ENCODE measurements around the gene PWP2. TPM values are rescaled to one million over a fixed set of nuclear protein-coding genes. Genes with fewer than 3 reads are reported as not detected.

PWP2 gene
- total RNA-seq, 1 donor from 2014 or later = 10.9 TPM

GRCh38 chr21:44063151-44063912 is 43.9 kb upstream of the PWP2 start:
- Histone ChIP-seq H3K27ac (no peak overlapping the region), H3K4me3 (no peak overlapping the region), H3K27me3 (ENCODE audit: low read depth) (no peaks in the 10 kb centered on the region), H3K36me3 (peaks cover 74% of the 10 kb centered on the region), H3K4me1 (no peaks in the 10 kb centered on the region), H3K9me3 (no peaks in the 10 kb centered on the region)
- TF ChIP-seq, protein P1, sequence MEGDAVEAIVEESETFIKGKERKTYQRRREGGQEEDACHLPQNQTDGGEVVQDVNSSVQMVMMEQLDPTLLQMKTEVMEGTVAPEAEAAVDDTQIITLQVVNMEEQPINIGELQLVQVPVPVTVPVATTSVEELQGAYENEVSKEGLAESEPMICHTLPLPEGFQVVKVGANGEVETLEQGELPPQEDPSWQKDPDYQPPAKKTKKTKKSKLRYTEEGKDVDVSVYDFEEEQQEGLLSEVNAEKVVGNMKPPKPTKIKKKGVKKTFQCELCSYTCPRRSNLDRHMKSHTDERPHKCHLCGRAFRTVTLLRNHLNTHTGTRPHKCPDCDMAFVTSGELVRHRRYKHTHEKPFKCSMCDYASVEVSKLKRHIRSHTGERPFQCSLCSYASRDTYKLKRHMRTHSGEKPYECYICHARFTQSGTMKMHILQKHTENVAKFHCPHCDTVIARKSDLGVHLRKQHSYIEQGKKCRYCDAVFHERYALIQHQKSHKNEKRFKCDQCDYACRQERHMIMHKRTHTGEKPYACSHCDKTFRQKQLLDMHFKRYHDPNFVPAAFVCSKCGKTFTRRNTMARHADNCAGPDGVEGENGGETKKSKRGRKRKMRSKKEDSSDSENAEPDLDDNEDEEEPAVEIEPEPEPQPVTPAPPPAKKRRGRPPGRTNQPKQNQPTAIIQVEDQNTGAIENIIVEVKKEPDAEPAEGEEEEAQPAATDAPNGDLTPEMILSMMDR (IDR thresholded peaks at IDR 0.05) = no peak
- DNase-seq (no peak), ATAC-seq (no peak)
- intact Hi-C loops (cut with DNase I) = no loop called here

DNA sequence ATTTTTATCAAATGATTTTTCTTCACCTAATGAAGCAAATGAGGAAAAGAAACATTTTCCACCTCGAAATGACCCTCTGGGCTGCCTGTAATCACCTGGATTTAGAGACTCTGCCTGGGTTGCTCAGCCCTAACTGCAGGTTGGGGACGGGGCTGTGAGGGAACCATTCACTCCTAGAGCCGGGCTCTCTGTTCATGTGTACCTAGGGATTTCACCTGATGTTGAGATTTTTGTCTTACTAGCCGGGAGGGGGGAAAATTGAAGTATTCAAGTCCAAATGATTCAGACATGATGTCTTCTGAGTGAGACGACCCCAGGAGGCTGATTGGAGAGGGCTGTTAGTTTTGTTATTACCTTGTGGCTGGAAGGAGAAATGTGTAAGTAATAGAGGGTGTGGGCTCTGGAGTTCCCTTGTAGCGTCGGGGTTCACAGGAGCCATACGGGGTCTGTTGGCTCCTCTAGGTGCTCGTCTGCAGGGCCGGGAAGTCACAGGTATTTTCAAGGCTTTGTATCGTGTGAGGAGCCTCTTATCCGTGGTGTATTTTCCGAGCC is 42.3 kb upstream of the PWP2 start:
- Histone ChIP-seq H3K36me3 (peaks cover 76% of the 10 kb centered on the region), H3K4me1 (no peaks in the 10 kb centered on the region), H3K27ac (no peak overlapping the region), H3K4me3 (no peak overlapping the region), H3K9me3 (no peaks in the 10 kb centered on the region), H3K27me3 (ENCODE audit: low read depth) (no peaks in the 10 kb centered on the region)
- ATAC-seq (no peak), DNase-seq (no peak)
- TF ChIP-seq, protein P1 (IDR thresholded peaks at IDR 0.05) = no peak
- intact Hi-C loops (cut with DNase I) = no loop called here

- Histone ChIP-seq H3K27ac (no peak overlapping the region), H3K36me3 (peaks cover 76% of the 10 kb centered on the region), H3K4me1 (no peaks in the 10 kb centered on the region), H3K4me3 (no peak overlapping the region), H3K9me3 (no peaks in the 10 kb centered on the region), H3K27me3 (ENCODE audit: low read depth) (no peaks in the 10 kb centered on the region)
- TF ChIP-seq, protein P1 (IDR thresholded peaks at IDR 0.05) = no peak
- ATAC-seq (peak; percentile 58 to 66), DNase-seq (no peak)
- intact Hi-C loops (cut with DNase I) = no loop called here
Measured at GRCh38 chr21:44065428-44065827, 41.8 kb upstream of the PWP2 start.

GRCh38 chr21:44066116-44066515 is 41.1 kb upstream of the PWP2 start:
- no peaks in the 10 kb centered on the region for H3K9me3 ChIP-seq
- H3K27ac ChIP-seq = no peak overlapping the region
- TF ChIP-seq, protein P1 (IDR thresholded peaks at IDR 0.05) = no peak
- intact Hi-C loops (cut with DNase I) = no loop called here
- no peak overlapping the region for H3K4me3 ChIP-seq
- no peak for ATAC-seq
- peaks cover 81% of the 10 kb centered on the region for H3K36me3 ChIP-seq
- H3K27me3 ChIP-seq (ENCODE audit: low read depth) = no peaks in the 10 kb centered on the region
- no peaks in the 10 kb centered on the region for H3K4me1 ChIP-seq
- DNase-seq = no peak

DNA sequence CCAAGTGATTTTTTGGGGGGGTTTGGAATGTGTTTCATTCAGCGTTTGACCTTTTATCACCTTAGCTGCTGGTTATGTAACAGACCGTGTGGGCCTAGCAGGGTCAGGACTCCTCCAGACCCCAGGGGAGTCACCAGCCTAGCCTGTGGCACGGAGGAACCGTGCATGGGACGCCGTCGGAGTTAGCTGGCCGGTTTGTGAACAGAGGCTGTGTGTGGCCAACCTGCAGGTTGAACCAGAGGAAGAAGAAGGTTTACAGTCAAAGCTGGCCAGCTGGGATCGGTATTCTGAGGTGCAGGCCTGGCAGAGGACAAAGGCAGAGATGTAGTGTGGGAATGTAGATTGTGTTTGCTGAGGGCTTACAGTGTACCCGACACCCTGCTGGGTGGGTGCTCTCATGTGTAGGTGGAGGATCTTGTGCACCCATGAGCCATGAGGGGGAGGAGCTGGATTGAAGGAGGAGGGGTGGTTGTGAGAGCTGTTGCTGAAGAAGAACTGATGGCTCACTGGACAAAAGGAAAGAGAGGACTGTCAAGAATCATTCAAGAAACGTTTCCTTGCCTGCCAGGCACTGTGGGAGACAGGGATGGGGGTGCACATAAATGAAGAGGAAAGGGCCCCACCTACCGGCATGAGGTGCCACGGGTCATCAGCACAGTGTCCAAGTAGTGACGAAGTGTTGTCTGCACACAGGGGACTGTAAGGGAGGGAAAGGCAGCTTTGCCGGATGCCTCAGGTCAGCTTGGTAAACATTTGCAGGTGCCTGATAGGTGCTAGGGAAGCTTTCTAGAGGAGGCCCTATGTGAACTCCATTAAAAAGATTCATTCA is 40.0 kb upstream of the PWP2 start:
- intact Hi-C loops (cut with DNase I) = no loop called here
- TF ChIP-seq, protein P1 (IDR thresholded peaks at IDR 0.05) = no peak
- no peak for DNase-seq
- no peak overlapping the region for H3K27ac ChIP-seq
- no peaks in the 10 kb centered on the region for H3K4me1 ChIP-seq
- no peaks in the 10 kb centered on the region for H3K27me3 ChIP-seq (ENCODE audit: low read depth)
- H3K4me3 ChIP-seq = no peak overlapping the region
- H3K9me3 ChIP-seq = no peaks in the 10 kb centered on the region
- H3K36me3 ChIP-seq = peaks cover 87% of the 10 kb centered on the region
- ATAC-seq = peak; percentile 32 to 37

Data from lower lobe of right lung (tissue), 2 donors.